Mucosa of stomach (tissue), 1 donor: ENCODE measurements around the gene CDH20.

ENCODE experiments used
- H3K27me3 ChIP-seq: one replicate; pipeline ENCODE4 v1.7.0; 2013; ENCODE audit warnings: mild to moderate bottlenecking, low read length; ENCODE audit not compliant: control insufficient read depth, insufficient read depth
- H3K36me3 ChIP-seq: one replicate; pipeline ENCODE4 v1.7.0; 2013; ENCODE audit warnings: low read length; ENCODE audit not compliant: control insufficient read depth, insufficient read depth
- H3K4me1 ChIP-seq: one replicate; pipeline ENCODE4 v1.7.0; 2013; ENCODE audit warnings: mild to moderate bottlenecking, low read length; ENCODE audit not compliant: control insufficient read depth, insufficient read depth
- H3K4me3 ChIP-seq: one replicate; pipeline ENCODE4 v1.7.0; 2013; ENCODE audit warnings: low read length
- H3K9ac ChIP-seq: one replicate; pipeline ENCODE4 v1.7.0; 2013; ENCODE audit warnings: mild to moderate bottlenecking, low read length, moderate library complexity
- H3K9me3 ChIP-seq: one replicate; pipeline ENCODE4 v1.7.0; 2013; ENCODE audit warnings: mild to moderate bottlenecking, low read length, moderate library complexity; ENCODE audit not compliant: control insufficient read depth
- donor health status: Pancreatic carcinoma.

CDH20 gene

GRCh38 chr18:61448316-61448715, 115.1 kb downstream of the CDH20 start:
- Histone ChIP-seq H3K4me3 (no peak overlapping the region), H3K36me3 (no peaks in the 10 kb centered on the region), H3K9ac (no peak overlapping the region), H3K27me3 (no peaks in the 10 kb centered on the region), H3K9me3 (no peaks in the 10 kb centered on the region), H3K4me1 (no peaks in the 10 kb centered on the region)

- Histone ChIP-seq H3K9me3 (no peaks in the 10 kb centered on the region), H3K27me3 (no peaks in the 10 kb centered on the region), H3K4me1 (no peaks in the 10 kb centered on the region), H3K9ac (no peak overlapping the region), H3K4me3 (no peak overlapping the region), H3K36me3 (no peaks in the 10 kb centered on the region)
Observed at GRCh38 chr18:61459896-61460648, 126.8 kb downstream of the CDH20 start.

GRCh38 chr18:61464551-61465142, 131.4 kb downstream of the CDH20 start:
- Histone ChIP-seq H3K27me3 (no peaks in the 10 kb centered on the region), H3K9ac (no peak overlapping the region), H3K9me3 (no peaks in the 10 kb centered on the region), H3K4me1 (no peaks in the 10 kb centered on the region), H3K36me3 (no peaks in the 10 kb centered on the region), H3K4me3 (no peak overlapping the region)

GRCh38 chr18:61466736-61467135, 133.5 kb downstream of the CDH20 start:
- H3K4me1 ChIP-seq = no peaks in the 10 kb centered on the region
- H3K9me3 ChIP-seq = no peaks in the 10 kb centered on the region
- H3K4me3 ChIP-seq = no peak overlapping the region
- H3K27me3 ChIP-seq = no peaks in the 10 kb centered on the region
- no peaks in the 10 kb centered on the region for H3K36me3 ChIP-seq
- no peak overlapping the region for H3K9ac ChIP-seq

- Histone ChIP-seq H3K4me1 (no peaks in the 10 kb centered on the region), H3K4me3 (no peak overlapping the region), H3K36me3 (no peaks in the 10 kb centered on the region)
Observed at GRCh38 chr18:61470031-61470674, 136.9 kb downstream of the CDH20 start.

GRCh38 chr18:61471541-61471940, 138.3 kb downstream of the CDH20 start:
- no peak overlapping the region for H3K4me3 ChIP-seq
- H3K9me3 ChIP-seq = no peaks in the 10 kb centered on the region
- no peaks in the 10 kb centered on the region for H3K27me3 ChIP-seq
- no peaks in the 10 kb centered on the region for H3K4me1 ChIP-seq
- no peak overlapping the region for H3K9ac ChIP-seq
- H3K36me3 ChIP-seq = no peaks in the 10 kb centered on the region

More at GRCh38 chr18:61470031-61470674, 136.9 kb downstream of the CDH20 start:
- H3K9ac ChIP-seq = no peak overlapping the region
- H3K9me3 ChIP-seq = no peaks in the 10 kb centered on the region
- no peaks in the 10 kb centered on the region for H3K27me3 ChIP-seq

GRCh38 chr18:61471942-61472341, 138.7 kb downstream of the CDH20 start:
- H3K27me3 ChIP-seq = no peaks in the 10 kb centered on the region
- H3K9ac ChIP-seq = no peak overlapping the region
- no peaks in the 10 kb centered on the region for H3K9me3 ChIP-seq
- no peaks in the 10 kb centered on the region for H3K36me3 ChIP-seq
- H3K4me1 ChIP-seq = no peaks in the 10 kb centered on the region
- H3K4me3 ChIP-seq = no peak overlapping the region

- no peaks in the 10 kb centered on the region for H3K9me3 ChIP-seq
- H3K36me3 ChIP-seq = no peaks in the 10 kb centered on the region
- H3K4me1 ChIP-seq = no peaks in the 10 kb centered on the region
- H3K27me3 ChIP-seq = no peaks in the 10 kb centered on the region
- no peak overlapping the region for H3K4me3 ChIP-seq
- no peak overlapping the region for H3K9ac ChIP-seq
Observed at GRCh38 chr18:61474341-61474740, 141.1 kb downstream of the CDH20 start.

- Histone ChIP-seq H3K9me3 (no peaks in the 10 kb centered on the region), H3K4me3 (no peak overlapping the region), H3K4me1 (no peaks in the 10 kb centered on the region), H3K36me3 (no peaks in the 10 kb centered on the region), H3K9ac (no peak overlapping the region), H3K27me3 (no peaks in the 10 kb centered on the region)
Observed at GRCh38 chr18:61474918-61475317, 141.7 kb downstream of the CDH20 start.

GRCh38 chr18:61475931-61476330, 142.7 kb downstream of the CDH20 start:
- H3K4me1 ChIP-seq = no peaks in the 10 kb centered on the region
- H3K4me3 ChIP-seq = no peak overlapping the region
- no peaks in the 10 kb centered on the region for H3K27me3 ChIP-seq
- H3K9ac ChIP-seq = no peak overlapping the region
- H3K9me3 ChIP-seq = no peaks in the 10 kb centered on the region
- H3K36me3 ChIP-seq = no peaks in the 10 kb centered on the region

- no peaks in the 10 kb centered on the region for H3K36me3 ChIP-seq
Observed at GRCh38 chr18:61489334-61489733, 156.1 kb downstream of the CDH20 start.

GRCh38 chr18:61496374-61496773, 163.1 kb downstream of the CDH20 start:
- Histone ChIP-seq H3K9ac (no peak overlapping the region), H3K36me3 (no peaks in the 10 kb centered on the region), H3K4me3 (no peak overlapping the region), H3K9me3 (no peaks in the 10 kb centered on the region), H3K4me1 (no peaks in the 10 kb centered on the region), H3K27me3 (no peaks in the 10 kb centered on the region)

More at GRCh38 chr18:61489334-61489733, 156.1 kb downstream of the CDH20 start:
- Histone ChIP-seq H3K27me3 (no peaks in the 10 kb centered on the region), H3K9me3 (no peaks in the 10 kb centered on the region), H3K4me3 (no peak overlapping the region), H3K9ac (no peak overlapping the region), H3K4me1 (no peaks in the 10 kb centered on the region)
